ENCODE measurements around the gene SYT14. TPM values are rescaled to one million over a fixed set of nuclear protein-coding genes. Genes with fewer than 3 reads are reported as not detected.
"Not testable (repeated sequence)": the region's sequence is repeated elsewhere in the genome, so short reads cannot be mapped to it uniquely, and the experiment has no call there.

The SYT14 gene
- total RNA-seq, 2 donors from 2014 or later, result 6.2 to 7.1 TPM

- H3K4me1 Mint-ChIP-seq, result no peaks in the 10 kb centered on the region
Observed at GRCh38 chr1:209912306-209912705, 25.7 kb upstream of the SYT14 start.

DNA sequence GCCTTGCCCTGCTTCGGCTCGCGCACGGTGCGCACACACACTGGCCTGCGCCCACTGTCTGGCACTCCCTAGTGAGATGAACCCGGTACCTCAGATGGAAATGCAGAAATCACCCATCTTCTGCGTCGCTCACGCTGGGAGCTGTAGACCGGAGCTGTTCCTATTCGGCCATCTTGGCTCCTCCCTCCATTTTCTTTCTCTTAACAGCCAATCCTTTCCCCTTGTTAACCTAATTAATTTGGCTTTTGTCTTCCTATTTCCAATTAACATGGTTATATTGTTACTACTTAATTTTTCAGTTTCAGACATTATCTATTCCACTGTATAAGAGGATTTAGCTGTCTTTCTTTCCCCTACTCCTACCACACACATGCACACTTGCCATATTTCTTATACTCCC is 18.4 kb upstream of the SYT14 start:
- H3K36me3 ChIP-seq (ENCODE audit: control insufficient read depth, insufficient read depth, low read length); H3K4me3 Mint-ChIP-seq; H3K4me1 Mint-ChIP-seq; H3K27ac ChIP-seq (ENCODE audit: low read depth, low read length); DNase-seq; H3K4me3 ChIP-seq (ENCODE audit: low read length); H3K27me3 Mint-ChIP-seq (ENCODE audit: insufficient read depth); H3K9ac ChIP-seq (ENCODE audit: extremely low read depth, low read length, poor library complexity, severe bottlenecking); H3K36me3 Mint-ChIP-seq (ENCODE audit: low read depth); H3K27ac Mint-ChIP-seq; H3K27me3 ChIP-seq (ENCODE audit: control insufficient read depth, insufficient read depth, low read length, poor library complexity, severe bottlenecking); H3K4me1 ChIP-seq (ENCODE audit: control insufficient read depth, insufficient read depth, low read length): not testable (repeated sequence)
- peaks cover 16% of the 10 kb centered on the region for H3K9me3 Mint-ChIP-seq
- WGBS, 2 experiments (ENCODE audit: insufficient coverage in 1 of 2, insufficient read length in 1 of 2), result 98% methylated on average over 12 of the region's 12 CpGs; no CpG with 5 or more reads in 1 of the 2 experiments
- peaks cover 12% of the 10 kb centered on the region for H3K9me3 ChIP-seq (ENCODE audit: control insufficient read depth, low read length)

More at GRCh38 chr1:209912306-209912705, 25.7 kb upstream of the SYT14 start:
- H3K4me3 ChIP-seq (ENCODE audit: low read length), result no peak overlapping the region
- H3K36me3 ChIP-seq (ENCODE audit: control insufficient read depth, insufficient read depth, low read length), result no peaks in the 10 kb centered on the region
- H3K27ac Mint-ChIP-seq, result no peak overlapping the region
- no peaks in the 10 kb centered on the region for H3K27me3 Mint-ChIP-seq (ENCODE audit: insufficient read depth)
- no peak overlapping the region for H3K27ac ChIP-seq (ENCODE audit: low read depth, low read length)
- DNase-seq, result no peak
- 98 to 100% methylated on average over 1 to 2 of the region's 2 CpGs for WGBS, 2 experiments (ENCODE audit: insufficient coverage in 1 of 2, insufficient read length in 1 of 2)
- H3K4me1 ChIP-seq (ENCODE audit: control insufficient read depth, insufficient read depth, low read length), result no peaks in the 10 kb centered on the region
- H3K36me3 Mint-ChIP-seq (ENCODE audit: low read depth), result no peaks in the 10 kb centered on the region
- no peaks in the 10 kb centered on the region for H3K27me3 ChIP-seq (ENCODE audit: control insufficient read depth, insufficient read depth, low read length, poor library complexity, severe bottlenecking)
- no peak overlapping the region for H3K4me3 Mint-ChIP-seq
- no peaks in the 10 kb centered on the region for H3K9me3 Mint-ChIP-seq
- no peak overlapping the region for H3K9ac ChIP-seq (ENCODE audit: extremely low read depth, low read length, poor library complexity, severe bottlenecking)
- TF ChIP-seq, protein P1, sequence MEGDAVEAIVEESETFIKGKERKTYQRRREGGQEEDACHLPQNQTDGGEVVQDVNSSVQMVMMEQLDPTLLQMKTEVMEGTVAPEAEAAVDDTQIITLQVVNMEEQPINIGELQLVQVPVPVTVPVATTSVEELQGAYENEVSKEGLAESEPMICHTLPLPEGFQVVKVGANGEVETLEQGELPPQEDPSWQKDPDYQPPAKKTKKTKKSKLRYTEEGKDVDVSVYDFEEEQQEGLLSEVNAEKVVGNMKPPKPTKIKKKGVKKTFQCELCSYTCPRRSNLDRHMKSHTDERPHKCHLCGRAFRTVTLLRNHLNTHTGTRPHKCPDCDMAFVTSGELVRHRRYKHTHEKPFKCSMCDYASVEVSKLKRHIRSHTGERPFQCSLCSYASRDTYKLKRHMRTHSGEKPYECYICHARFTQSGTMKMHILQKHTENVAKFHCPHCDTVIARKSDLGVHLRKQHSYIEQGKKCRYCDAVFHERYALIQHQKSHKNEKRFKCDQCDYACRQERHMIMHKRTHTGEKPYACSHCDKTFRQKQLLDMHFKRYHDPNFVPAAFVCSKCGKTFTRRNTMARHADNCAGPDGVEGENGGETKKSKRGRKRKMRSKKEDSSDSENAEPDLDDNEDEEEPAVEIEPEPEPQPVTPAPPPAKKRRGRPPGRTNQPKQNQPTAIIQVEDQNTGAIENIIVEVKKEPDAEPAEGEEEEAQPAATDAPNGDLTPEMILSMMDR (conservative IDR thresholded peaks at IDR 0.05), result no peak
- no peaks in the 10 kb centered on the region for H3K9me3 ChIP-seq (ENCODE audit: control insufficient read depth, low read length)

- no peak overlapping the region for H3K4me3 Mint-ChIP-seq
- no peaks in the 10 kb centered on the region for H3K27me3 Mint-ChIP-seq (ENCODE audit: insufficient read depth)
Observed at GRCh38 chr1:209920844-209921243, 17.2 kb upstream of the SYT14 start.

More at GRCh38 chr1:209920844-209921243, 17.2 kb upstream of the SYT14 start:
- whole genome bisulfite sequencing, 2 experiments (ENCODE audit: insufficient coverage in 1 of 2, insufficient read length in 1 of 2), result 93% methylated on average over 1 of the region's 1 CpG; no CpG with 5 or more reads in 1 of the 2 experiments
- Histone ChIP-seq H3K27me3 (ENCODE audit: control insufficient read depth, insufficient read depth, low read length, poor library complexity, severe bottlenecking) (no peaks in the 10 kb centered on the region), H3K4me1 (ENCODE audit: control insufficient read depth, insufficient read depth, low read length) (no peaks in the 10 kb centered on the region), H3K27ac (ENCODE audit: low read depth, low read length) (no peak overlapping the region), H3K9ac (ENCODE audit: extremely low read depth, low read length, poor library complexity, severe bottlenecking) (no peak overlapping the region), H3K4me3 (ENCODE audit: low read length) (no peak overlapping the region), H3K9me3 (ENCODE audit: control insufficient read depth, low read length) (peaks cover 12% of the 10 kb centered on the region), H3K36me3 (ENCODE audit: control insufficient read depth, insufficient read depth, low read length) (no peaks in the 10 kb centered on the region)
- DNase-seq, result no peak
- Mint-ChIP-seq H3K9me3 (peaks cover 16% of the 10 kb centered on the region), H3K36me3 (ENCODE audit: low read depth) (no peaks in the 10 kb centered on the region), H3K4me1 (no peaks in the 10 kb centered on the region), H3K27ac (no peak overlapping the region)
- TF ChIP-seq, protein P1 (conservative IDR thresholded peaks at IDR 0.05), result no peak
